ENCODE results near the gene MED15. TPM values are rescaled to one million over a fixed set of nuclear protein-coding genes. Genes with fewer than 3 reads are reported as not detected.
"Not testable (repeated sequence)": the region's sequence is repeated elsewhere in the genome, so short reads cannot be mapped to it uniquely, and the experiment has no call there.

The MED15 gene, protein sequence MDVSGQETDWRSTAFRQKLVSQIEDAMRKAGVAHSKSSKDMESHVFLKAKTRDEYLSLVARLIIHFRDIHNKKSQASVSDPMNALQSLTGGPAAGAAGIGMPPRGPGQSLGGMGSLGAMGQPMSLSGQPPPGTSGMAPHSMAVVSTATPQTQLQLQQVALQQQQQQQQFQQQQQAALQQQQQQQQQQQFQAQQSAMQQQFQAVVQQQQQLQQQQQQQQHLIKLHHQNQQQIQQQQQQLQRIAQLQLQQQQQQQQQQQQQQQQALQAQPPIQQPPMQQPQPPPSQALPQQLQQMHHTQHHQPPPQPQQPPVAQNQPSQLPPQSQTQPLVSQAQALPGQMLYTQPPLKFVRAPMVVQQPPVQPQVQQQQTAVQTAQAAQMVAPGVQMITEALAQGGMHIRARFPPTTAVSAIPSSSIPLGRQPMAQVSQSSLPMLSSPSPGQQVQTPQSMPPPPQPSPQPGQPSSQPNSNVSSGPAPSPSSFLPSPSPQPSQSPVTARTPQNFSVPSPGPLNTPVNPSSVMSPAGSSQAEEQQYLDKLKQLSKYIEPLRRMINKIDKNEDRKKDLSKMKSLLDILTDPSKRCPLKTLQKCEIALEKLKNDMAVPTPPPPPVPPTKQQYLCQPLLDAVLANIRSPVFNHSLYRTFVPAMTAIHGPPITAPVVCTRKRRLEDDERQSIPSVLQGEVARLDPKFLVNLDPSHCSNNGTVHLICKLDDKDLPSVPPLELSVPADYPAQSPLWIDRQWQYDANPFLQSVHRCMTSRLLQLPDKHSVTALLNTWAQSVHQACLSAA
- polyA plus RNA-seq (ENCODE audit: insufficient read length in 4 of 4): 10 to 100 TPM; 38.6 to 49.3 (median 42.8) TPM

DNA sequence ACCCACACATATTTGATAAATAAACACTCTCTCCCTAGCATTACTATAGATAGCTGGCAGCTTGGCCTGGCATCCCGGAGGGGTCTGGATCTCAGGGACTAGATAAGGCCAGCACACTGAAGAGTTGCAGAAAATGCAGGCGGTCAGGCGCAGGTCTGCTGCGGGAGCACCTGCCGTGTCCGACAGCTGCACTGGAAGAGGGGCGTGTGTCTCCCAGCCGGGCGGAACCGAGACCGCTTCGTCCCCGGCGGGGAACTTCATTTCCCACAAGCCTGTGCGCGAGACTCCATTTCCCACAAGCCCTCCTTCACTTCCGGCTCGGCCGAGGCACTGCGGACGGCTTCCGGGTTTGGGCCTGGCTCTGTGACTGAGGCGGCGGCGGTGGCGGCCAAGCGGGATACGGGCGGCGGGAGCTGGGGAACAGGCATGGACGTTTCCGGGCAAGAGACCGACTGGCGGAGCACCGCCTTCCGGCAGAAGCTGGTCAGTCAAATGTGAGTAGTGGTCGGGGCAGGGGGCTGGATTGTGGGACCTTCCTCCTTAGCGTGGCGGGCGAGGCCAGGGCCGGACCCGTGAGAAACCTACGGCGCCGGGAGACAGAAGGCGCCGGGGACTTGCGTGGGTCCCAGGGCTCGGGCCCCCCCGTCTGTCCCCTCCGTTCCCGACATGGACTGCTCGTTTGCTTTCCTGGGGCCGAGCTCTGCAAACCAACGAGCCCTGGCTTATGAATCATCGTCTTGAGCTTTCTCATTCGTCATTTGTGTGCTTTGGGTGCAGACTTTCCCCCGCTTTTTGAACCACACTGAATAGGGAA is at the start of gene MED15:
Gene MED15, plus strand, starts transcription at position 358 of the 814 bp plus-strand sequence. Its CDS starts 69 bp downstream, at position 427.
- DNase-seq (ENCODE audit: low read depth in 4 of 4, low spot score in 3 of 4): peak; percentile 69 to 79 (median 74)

DNA sequence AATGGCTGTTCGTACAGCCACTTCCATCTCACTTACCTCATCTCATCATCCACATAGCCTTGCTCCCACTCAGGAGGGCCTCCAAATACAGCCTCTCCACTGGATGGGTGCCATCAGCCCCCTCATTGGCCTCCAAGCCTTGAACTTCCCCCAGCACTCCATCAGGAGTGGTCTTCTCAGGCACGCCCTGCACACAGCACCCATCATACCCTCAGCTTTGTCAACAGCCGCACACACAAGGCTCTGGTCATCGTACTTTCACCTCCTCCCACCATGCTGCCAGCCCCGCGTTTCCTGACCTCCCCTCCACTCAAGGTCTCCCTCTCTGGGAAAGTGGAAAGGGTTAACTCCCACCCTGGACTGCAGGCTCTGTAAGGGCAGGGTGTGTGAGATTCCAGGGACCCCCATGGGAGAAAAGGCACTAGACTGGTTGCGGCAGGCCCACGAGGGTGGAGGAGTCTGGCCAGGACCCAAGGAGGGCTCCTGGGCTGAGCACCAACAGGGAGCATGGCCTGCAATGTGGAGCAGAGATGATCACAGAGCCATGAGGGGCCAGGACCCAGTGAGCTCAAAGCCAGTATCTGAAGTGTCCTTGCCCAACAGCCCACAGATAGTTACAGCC is 48.8 kb upstream of the MED15 start:
- DNase-seq (ENCODE audit: low read depth in 4 of 4, low spot score in 3 of 4): no peak

DNA sequence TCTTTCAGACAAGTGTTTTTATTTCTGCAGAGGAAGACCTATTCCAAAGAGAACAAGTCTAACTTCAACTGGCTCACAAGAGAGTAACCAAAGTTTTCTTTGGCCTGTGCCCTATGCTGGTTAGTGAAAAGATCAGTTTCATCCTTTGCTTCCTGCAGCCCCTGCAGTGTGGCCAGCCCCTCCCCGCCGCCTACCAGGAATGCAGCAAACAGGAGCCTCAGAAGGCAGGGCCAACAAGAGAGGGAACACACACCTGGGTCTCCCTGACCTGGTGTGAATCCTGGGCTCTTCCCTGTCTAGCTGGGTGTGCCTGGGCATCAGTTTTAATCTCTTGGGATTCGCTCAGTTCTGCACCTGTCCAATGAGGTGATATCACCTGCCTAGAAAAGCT is 48.3 kb upstream of the MED15 start:
- no peak for DNase-seq (ENCODE audit: low read depth in 4 of 4, low spot score in 3 of 4)

DNA sequence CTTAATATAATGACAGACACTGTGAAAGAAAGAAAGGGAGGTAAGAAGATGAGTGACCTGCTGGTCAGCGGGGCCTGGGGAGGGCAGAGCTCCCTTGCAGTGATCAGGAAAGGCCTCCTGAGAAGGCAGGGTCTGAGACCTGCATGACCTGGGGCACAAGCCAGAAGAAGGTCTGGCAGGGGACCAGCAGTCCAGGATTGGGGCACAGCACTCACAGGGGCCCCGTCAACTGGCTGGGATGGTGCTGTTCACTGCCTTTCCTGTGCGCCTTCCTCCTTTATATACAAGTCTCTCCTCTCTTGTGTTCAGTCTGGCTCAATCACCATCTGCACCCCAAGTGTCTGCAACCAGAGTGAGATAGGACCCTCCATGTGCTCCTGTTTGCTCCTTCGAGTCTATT is 47.5 kb upstream of the MED15 start:
- no peak for DNase-seq (ENCODE audit: low read depth in 4 of 4, low spot score in 3 of 4)

DNA sequence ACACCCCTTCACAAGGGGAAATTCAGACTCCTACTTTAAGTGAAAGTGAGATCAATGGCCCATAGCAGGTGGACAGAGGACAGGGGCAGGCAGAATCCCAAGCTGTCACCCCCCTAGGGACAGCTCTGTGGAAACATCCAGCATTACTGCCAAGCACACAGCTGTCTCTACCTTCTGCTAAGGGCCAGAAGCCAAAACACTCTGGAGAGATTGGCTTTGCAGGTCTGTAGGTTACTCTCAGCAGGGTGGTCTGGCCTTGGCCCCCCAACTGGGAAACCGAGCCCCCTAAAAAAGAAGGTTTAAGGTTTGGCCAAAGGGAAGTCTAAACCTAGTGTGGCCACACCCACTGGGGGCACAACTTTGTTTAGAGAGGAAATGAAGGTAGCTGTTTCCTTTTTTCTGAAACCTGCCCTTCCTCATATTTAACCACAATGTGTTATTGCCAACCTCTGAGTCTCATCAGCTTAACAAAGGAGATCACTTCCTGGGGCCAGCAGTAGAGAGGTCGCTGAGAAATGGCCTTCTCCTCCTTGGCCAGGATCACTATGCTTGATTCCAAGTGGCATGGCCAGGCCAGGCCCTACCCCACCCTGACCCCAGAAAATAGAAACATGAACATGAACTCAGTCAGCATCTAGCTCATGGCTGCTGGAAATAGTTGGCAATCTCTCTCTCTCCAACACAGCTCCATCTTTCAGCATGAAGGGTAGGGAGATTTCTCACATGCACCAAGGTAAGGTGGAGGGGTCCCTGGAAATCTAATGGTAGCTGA is 43.9 kb upstream of the MED15 start:
- no peak for DNase-seq (ENCODE audit: low read depth in 4 of 4, low spot score in 3 of 4)

DNA sequence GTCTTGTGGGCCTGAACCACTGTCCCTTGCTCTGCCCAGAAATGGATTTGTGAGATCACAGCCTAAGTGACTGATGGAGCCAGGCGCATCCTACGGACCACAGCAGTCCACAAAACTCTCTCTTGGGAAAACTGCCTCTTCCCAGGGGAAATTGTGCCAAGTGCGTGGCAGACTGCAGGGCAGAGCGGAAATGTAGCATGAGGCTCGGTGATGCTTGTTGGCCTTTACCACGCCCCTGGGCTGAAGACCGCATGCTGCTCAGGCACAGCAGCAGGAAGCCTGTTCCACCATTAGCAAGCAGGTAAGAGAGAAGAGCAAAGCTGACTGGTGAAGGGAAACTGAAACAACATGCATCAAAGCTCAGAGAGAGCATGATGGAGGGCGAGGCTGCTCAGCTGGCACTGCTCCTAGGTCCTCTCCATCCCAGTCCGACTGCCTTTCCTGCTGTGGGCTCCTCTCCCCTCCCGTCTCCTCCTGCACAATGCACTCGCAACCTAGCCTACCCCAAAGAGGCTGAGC is 43.3 kb upstream of the MED15 start:
- DNase-seq (ENCODE audit: low read depth in 4 of 4, low spot score in 3 of 4): no peak

DNA sequence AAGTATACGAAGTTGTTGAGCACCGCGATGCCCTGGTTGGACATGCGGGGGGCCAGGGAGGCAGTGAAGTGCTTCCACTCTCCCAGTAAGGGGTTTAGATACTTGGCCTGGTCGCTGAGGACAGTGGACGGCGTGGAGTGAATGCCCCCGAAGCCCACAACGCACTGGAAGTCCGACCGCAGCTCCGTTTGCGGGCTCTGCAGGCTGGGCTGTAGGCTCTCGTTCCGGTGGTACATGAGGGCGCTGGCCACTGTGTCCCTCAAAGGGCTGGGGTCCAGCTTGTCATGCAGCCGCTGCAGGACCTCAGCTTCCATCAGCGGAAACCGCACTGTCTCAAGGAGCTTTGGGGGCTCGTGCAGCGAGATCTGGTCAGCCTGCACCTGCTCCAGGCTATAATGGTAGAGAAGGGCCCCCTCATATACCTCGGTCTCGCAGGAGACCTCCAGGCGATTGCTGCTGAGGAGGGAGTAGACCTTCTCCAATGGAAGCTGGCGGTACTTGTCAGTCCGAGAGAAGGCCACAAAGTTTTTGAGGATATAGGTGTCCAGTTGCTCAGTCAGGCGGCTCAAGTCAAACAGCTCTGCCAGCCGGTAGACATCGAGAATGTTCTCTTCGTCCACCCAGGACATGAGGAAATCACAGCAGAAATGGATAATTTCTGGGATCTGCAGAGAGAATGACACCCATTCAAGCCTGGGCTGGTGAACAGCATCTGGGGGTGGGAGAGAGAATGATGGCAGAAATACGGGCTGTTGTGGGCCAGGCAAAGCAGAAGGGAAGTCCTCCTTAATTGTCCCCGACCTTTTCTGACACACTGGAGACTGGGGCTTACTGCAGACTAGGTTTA is 42.3 kb upstream of the MED15 start:
- no peak for DNase-seq (ENCODE audit: low read depth in 4 of 4, low spot score in 3 of 4)

DNA sequence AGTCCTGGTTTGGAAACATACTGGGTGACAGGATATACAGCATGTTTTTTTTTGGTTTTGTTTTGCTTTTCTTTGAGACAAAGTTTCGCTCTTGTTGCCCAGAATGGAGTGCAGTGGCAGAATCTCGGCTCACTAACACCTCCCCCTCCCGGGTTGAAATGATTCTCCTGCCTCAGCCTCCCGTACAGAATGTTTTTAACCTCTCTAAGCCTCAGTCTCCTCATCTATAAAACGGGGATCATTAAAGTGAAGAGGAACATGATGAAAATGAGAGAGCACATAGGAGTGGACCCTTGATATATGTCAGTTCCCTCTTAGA is 41.7 kb upstream of the MED15 start:
- DNase-seq (ENCODE audit: low read depth in 4 of 4, low spot score in 3 of 4): no peak

DNA sequence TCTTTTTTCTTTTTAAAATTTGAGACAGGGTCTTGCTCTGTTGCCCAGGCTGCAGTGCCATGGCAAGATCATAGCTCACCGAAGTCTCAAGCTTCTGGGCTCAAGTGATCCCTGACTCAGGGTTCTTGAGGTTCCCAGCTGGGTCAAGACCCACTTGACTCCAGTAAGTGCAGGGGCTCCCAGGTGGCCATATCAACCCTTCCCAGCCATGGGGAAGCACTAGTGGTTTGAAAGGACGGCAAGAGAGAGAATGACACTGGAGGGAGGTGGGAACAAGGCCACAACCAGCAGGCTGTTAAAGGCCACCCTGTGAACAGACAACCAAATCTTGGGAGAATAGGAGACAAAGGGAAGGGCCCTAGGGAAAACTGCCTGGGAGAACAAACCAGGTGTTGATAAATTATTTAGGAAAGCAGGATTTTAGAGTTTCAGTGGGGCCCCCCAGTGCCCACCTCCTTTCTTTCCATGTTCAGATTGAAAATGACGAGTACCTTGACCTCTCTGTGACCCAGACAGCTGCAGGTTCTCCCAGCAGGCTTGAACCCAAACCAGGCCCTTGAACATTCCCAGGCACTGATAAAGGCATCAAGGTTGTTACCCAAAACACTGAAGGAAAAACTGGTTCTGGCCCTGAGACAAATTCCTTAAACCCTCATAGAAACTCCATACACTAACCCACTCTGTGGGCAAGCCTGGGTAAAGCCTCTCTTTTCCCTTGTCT is 40.6 kb upstream of the MED15 start:
- DNase-seq (ENCODE audit: low read depth in 4 of 4, low spot score in 3 of 4): no peak

DNA sequence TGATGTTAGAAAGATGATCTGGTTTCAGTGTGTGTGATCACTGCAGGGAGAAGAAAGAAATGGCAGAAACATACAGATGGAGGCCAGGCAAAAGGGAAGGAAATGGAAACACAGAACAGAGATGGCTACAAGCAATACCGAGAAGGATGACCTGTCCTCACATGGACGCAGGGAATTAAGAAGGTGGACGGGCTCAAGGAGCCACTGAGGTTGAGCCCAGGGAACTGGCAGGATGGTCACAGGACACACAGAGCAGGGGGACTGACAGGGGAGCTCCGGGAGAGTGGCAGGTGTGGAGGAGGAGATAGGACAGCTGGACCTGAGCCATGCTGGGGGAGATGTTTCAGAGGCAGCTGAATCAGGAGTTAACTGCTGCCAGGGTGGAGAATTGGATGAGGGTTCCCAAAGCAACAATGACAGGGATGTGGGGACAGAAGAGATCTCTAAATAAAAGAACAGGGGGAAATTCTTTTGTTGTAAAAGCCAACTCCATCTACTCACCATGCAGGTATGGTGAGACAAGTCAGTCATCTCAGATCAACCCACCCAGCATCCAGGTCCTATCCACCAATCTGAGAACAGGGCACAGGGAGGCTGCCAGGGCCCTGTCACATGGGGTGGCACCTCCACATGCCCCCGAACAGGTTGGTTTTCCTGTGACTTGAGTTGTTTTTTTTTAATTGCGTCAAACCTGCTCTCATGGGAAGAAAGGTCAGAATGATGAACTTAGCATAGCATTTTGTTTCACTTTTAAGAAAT is 38.1 kb upstream of the MED15 start:
- DNase-seq (ENCODE audit: low read depth in 4 of 4, low spot score in 3 of 4): no peak

DNA sequence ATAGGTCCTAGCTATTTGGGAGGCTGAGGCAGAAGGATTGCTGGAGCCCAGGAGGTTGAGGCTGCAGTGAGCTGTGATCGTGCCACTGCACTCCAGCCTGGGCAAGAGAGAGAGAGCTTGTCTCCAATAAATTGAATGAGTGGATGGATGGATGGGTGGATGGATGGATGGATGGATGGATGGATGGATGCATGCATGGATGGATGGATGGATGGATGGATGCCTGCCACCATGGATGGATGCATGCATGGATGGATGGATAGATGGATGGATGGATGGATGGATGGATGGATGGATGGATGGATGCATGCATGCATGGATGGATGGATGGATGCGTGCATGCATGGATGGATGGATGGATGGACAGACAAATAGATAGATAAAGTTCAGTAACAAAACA is 36.9 kb upstream of the MED15 start:
- not testable (repeated sequence) for DNase-seq (ENCODE audit: low read depth in 4 of 4, low spot score in 3 of 4)

DNA sequence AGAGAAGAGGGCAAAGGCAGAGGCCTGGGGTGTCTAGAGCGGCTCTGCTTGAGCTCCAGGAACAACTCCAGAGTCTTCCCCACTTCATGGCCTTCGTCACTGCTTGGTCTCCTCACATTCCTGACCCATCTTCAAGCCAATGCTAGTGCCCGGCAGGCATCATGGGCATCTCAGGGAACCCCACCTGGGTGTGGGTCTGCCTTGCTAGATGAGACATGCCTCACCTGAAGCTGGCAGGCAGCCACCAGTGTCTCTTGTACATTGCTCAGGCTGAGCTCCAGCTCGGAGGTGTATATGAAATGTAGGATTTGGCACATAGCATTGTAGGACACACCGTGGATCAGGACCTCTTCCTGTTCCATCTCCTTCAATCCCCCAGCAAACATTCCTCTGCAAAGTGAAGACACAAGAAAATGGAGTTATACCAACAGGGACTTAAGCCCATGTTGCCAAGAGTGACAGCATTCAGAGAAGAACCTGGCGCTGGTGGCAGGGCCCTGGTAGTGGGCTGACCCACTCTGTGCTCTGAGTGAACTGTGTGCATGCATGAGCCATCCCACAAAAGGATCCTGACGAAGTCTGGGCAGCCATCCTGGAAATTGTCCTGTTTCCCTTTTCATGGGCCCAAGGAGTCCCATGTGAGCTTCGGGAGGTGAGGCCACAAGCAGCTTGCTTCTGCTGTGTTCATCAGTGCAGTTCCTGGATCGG is 36.1 kb upstream of the MED15 start:
- no peak for DNase-seq (ENCODE audit: low read depth in 4 of 4, low spot score in 3 of 4)

DNA sequence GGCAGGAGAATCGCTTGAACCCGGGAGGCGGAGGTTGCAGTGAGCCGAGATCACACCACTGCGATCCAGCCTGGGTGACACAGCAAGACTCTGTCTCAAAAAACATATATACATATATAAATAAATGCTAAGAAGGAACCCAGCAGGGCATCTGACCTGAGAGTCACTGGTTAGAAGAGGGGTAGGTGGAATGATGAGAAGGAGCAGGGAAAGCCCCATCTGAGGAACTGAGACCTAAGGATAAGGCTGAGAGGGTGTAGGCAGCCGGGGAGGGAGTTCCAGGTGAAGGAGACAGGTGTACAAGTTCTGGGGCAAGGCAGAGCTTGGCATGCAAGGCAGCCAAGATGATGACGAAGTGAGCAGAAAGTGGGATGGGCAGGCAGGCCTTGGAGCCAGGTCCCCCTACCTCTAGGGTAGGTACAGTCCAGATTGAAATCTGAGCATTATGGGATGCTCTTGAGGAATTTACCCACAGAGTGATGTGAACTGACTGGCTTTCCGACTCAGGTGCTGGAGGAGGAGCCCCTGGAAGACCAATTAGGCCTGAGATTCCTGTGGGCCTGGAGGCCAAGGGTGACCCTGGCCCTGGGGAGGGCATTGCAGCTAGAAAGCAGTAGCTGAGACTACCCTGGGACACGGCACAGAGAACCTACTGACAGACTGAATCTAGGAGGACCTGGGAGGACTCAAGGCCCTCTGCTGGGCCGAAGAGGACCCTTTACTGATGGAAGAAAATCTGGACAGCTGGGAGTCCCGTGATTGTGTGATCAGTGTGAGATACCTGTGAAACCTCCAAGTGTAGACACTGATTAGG is 34.6 kb upstream of the MED15 start:
- DNase-seq (ENCODE audit: low read depth in 4 of 4, low spot score in 3 of 4): no peak

DNA sequence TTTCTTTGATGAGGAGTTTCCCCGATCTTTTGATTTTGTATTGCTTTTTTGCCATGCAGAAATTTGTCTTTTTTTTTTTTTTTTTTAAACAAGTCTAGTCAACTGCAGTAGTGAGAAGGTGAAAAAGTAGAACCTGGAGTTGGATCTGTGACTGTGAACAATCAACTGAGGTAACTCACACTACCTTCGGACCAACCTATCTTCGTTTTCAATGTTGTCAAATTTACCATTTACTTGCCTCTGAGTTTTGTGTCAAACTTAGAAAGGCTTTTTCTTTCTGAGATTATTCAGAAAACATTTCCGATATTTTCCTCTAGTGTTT is 32.3 kb upstream of the MED15 start:
- DNase-seq (ENCODE audit: low read depth in 4 of 4, low spot score in 3 of 4): no peak

DNA sequence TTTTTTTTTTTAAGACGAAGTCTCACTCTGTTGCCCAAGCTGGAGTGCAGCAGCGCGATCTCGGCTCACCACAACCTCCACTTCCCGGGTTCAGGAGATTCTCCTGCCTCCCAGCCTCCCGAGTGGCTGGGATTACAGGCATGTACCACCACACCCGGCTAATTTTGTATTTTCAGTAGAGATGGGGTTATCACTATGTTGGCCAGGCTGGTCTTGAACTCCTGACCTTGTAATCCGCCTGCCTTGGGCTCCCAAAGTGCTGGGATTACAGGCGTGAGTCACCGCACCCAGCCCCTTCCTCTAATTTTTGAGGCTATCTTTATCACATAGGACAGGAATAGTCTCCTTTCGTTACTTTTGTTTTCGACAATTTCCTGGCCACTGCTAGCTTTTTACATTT is 31.8 kb upstream of the MED15 start:
- not testable (repeated sequence) for DNase-seq (ENCODE audit: low read depth in 4 of 4, low spot score in 3 of 4)

DNA sequence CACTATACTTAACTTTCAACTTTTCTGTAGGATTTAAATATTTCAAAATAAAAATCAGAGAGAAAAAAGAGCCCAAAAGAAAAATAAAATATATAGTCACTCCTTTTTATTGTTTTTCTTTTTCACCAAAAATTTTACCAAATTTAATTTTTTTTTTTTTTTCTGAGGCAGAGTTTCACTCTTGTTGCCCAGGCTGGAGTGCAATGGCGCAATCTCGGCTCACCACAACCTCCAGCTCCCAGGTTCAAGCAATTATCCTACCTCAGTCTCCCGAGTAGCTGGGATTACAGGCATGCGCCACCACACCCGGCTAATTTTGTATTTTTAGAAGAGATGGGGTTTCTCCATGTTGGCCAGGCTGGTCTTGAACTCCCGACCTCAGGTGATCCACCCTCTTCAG is 29.4 kb upstream of the MED15 start:
- DNase-seq (ENCODE audit: low read depth in 4 of 4, low spot score in 3 of 4): not testable (repeated sequence)
